ENCODE data around the gene SGK2.

Gene SGK2

GRCh38 chr20:43535370-43536004 lies 23.3 kb upstream of the SGK2 start:
- DNase-seq (ENCODE audit: low read depth): no peak
- H3K4me3 ChIP-seq (ENCODE audit: low read depth, low read length): no peak overlapping the region

GRCh38 chr20:43536041-43536816 lies 22.6 kb upstream of the SGK2 start:
- DNase-seq (ENCODE audit: low read depth): no peak

GRCh38 chr20:43536817-43537440 lies 21.9 kb upstream of the SGK2 start:
- DNase-seq (ENCODE audit: low read depth): no peak
- no peak overlapping the region for H3K4me3 ChIP-seq (ENCODE audit: low read depth, low read length)

More at GRCh38 chr20:43536041-43536816, 22.6 kb upstream of the SGK2 start:
- H3K4me3 ChIP-seq (ENCODE audit: low read depth, low read length): no peak overlapping the region

- peak; percentile 13 for DNase-seq (ENCODE audit: low read depth)
- no peak overlapping the region for H3K4me3 ChIP-seq (ENCODE audit: low read depth, low read length)
These were observed 20.6 kb upstream of the SGK2 start for GRCh38 chr20:43537921-43538877.

- no peak for DNase-seq (ENCODE audit: low read depth)
- no peak overlapping the region for H3K4me3 ChIP-seq (ENCODE audit: low read depth, low read length)
These were observed 19.7 kb upstream of the SGK2 start for GRCh38 chr20:43538878-43539700.

- no peak for DNase-seq (ENCODE audit: low read depth)
These were observed 18.7 kb upstream of the SGK2 start for GRCh38 chr20:43539975-43540672.

GRCh38 chr20:43540673-43541060 lies 18.2 kb upstream of the SGK2 start:
- H3K4me3 ChIP-seq (ENCODE audit: low read depth, low read length): no peak overlapping the region
- DNase-seq (ENCODE audit: low read depth): no peak

More at GRCh38 chr20:43539975-43540672, 18.7 kb upstream of the SGK2 start:
- no peak overlapping the region for H3K4me3 ChIP-seq (ENCODE audit: low read depth, low read length)

GRCh38 chr20:43541214-43541613 lies 17.6 kb upstream of the SGK2 start:
- H3K4me3 ChIP-seq (ENCODE audit: low read depth, low read length): no peak overlapping the region
- peak; percentile 1 for DNase-seq (ENCODE audit: low read depth)

- no peak for DNase-seq (ENCODE audit: low read depth)
- H3K4me3 ChIP-seq (ENCODE audit: low read depth, low read length): no peak overlapping the region
These were observed 16.7 kb upstream of the SGK2 start for GRCh38 chr20:43542161-43542560.

- no peak overlapping the region for H3K4me3 ChIP-seq (ENCODE audit: low read depth, low read length)
These were observed 16.2 kb upstream of the SGK2 start for GRCh38 chr20:43542674-43543073.

GRCh38 chr20:43543138-43543537 lies 15.7 kb upstream of the SGK2 start:
- DNase-seq (ENCODE audit: low read depth): no peak
- H3K4me3 ChIP-seq (ENCODE audit: low read depth, low read length): no peak overlapping the region

More at GRCh38 chr20:43542674-43543073, 16.2 kb upstream of the SGK2 start:
- no peak for DNase-seq (ENCODE audit: low read depth)

GRCh38 chr20:43544501-43544900 lies 14.3 kb upstream of the SGK2 start:
- no peak for DNase-seq (ENCODE audit: low read depth)
- no peak overlapping the region for H3K4me3 ChIP-seq (ENCODE audit: low read depth, low read length)

- DNase-seq (ENCODE audit: low read depth): no peak
- no peak overlapping the region for H3K4me3 ChIP-seq (ENCODE audit: low read depth, low read length)
These were observed 12.8 kb upstream of the SGK2 start for GRCh38 chr20:43545837-43546578.

- no peak overlapping the region for H3K4me3 ChIP-seq (ENCODE audit: low read depth, low read length)
- no peak for DNase-seq (ENCODE audit: low read depth)
These were observed 10.4 kb upstream of the SGK2 start for GRCh38 chr20:43548273-43548880.

GRCh38 chr20:43549416-43550065 lies 9.3 kb upstream of the SGK2 start:
- DNase-seq (ENCODE audit: low read depth): no peak
- H3K4me3 ChIP-seq (ENCODE audit: low read depth, low read length): no peak overlapping the region

- DNase-seq (ENCODE audit: low read depth): no peak
- no peak overlapping the region for H3K4me3 ChIP-seq (ENCODE audit: low read depth, low read length)
These were observed 8.4 kb upstream of the SGK2 start for GRCh38 chr20:43550456-43550855.

- H3K4me3 ChIP-seq (ENCODE audit: low read depth, low read length): no peak overlapping the region
- no peak for DNase-seq (ENCODE audit: low read depth)
These were observed 4.5 kb upstream of the SGK2 start for GRCh38 chr20:43554369-43554768.

Data from skeletal muscle cell (primary cell).